CD14-positive monocyte (primary cell): Measurements from ENCODE around the gene PLCH1. TPM values are rescaled to one million over a fixed set of nuclear protein-coding genes. Genes with fewer than 3 reads are reported as not detected.

Experiments used
- DNase-seq, 3 donors: peaks; one replicate each; pipeline ENCODE4 v3.0.0-alpha.2; 2011 to 2022
- H2AFZ ChIP-seq: 2 replicates; pipeline ENCODE4 v1.6.0; 2012; ENCODE audit warnings: mild to moderate bottlenecking, low read depth, low read length, inconsistent platforms; ENCODE audit not compliant: insufficient read depth, poor library complexity, severe bottlenecking
- H3K27ac ChIP-seq, 2 donors: 1 replicate in 1 of 2; 2 replicates in 1 of 2; pipeline ENCODE4 v1.5.1; 2012 to 2013; ENCODE audit warnings: low read length in 2 of 2, control low read depth in 1 of 2, inconsistent platforms in 1 of 2, low read depth in 1 of 2, mild to moderate bottlenecking in 1 of 2
- H3K27me3 ChIP-seq, 2 donors: one replicate each; pipeline versions ENCODE4 v1.6.0 to v1.6.1; 2011 to 2013; ENCODE audit warnings: low read length in 2 of 2; ENCODE audit not compliant: control insufficient read depth in 2 of 2, insufficient read depth in 2 of 2
- H3K36me3 ChIP-seq, 2 donors: replicated peaks in 1 of 2; 1 replicate in 1 of 2; 2 replicates in 1 of 2; pipeline versions ENCODE4 v1.5.1 to v1.6.1; 2012 to 2013; ENCODE audit warnings: low read length in 2 of 2, control low read depth in 1 of 2, inconsistent platforms in 1 of 2, mild to moderate bottlenecking in 1 of 2; ENCODE audit not compliant: insufficient read depth in 2 of 2, control insufficient read depth in 1 of 2
- H3K4me1 ChIP-seq, 2 donors: 1 replicate in 1 of 2; 2 replicates in 1 of 2; pipeline versions ENCODE4 v1.5.1 to v1.6.1; 2012 to 2013; ENCODE audit warnings: low read length in 2 of 2, control low read depth in 1 of 2, inconsistent platforms in 1 of 2, mild to moderate bottlenecking in 1 of 2, moderate library complexity in 1 of 2; ENCODE audit not compliant: insufficient read depth in 2 of 2, control insufficient read depth in 1 of 2
- H3K4me2 ChIP-seq: replicated peaks from 2 replicates; pipeline ENCODE3; 2012; ENCODE audit warnings: low read length, moderate library complexity, mild to moderate bottlenecking; ENCODE audit not compliant: poor library complexity, severe bottlenecking; ENCODE audit errors: extremely low read depth
- H3K4me3 ChIP-seq, 3 experiments: fragments of 200-600 bp in 1 of 3; sonication (generic) in 1 of 3; replicated peaks in 1 of 3; 1 replicate in 2 of 3; 2 replicates in 1 of 3; pipeline ENCODE4 v1.5.1; 2011 to 2013; ENCODE audit warnings: low read length in 3 of 3, mild to moderate bottlenecking in 3 of 3, control low read depth in 2 of 3, low read depth in 2 of 3, inconsistent platforms in 1 of 3, moderate library complexity in 1 of 3
- H3K79me2 ChIP-seq: 2 replicates; pipeline ENCODE4 v1.6.0; 2012; ENCODE audit warnings: mild to moderate bottlenecking, control low read depth, inconsistent platforms, low read length, moderate library complexity; ENCODE audit not compliant: insufficient read depth
- H3K9ac ChIP-seq: 2 replicates; pipeline ENCODE4 v1.6.0; 2017; ENCODE audit warnings: low read length, mild to moderate bottlenecking; ENCODE audit not compliant: insufficient read depth, poor library complexity, severe bottlenecking
- H3K9me3 ChIP-seq, 2 donors: replicated peaks in 1 of 2; 1 replicate in 1 of 2; 2 replicates in 1 of 2; pipeline versions ENCODE4 v1.5.1 to v1.6.1; 2012 to 2013; ENCODE audit warnings: low read length in 2 of 2, control low read depth in 1 of 2; ENCODE audit not compliant: control insufficient read depth in 1 of 2, insufficient read depth in 1 of 2
- H4K20me1 ChIP-seq: 2 replicates; pipeline ENCODE4 v1.6.0; 2012; ENCODE audit warnings: mild to moderate bottlenecking, low read length, control low read depth, moderate library complexity; ENCODE audit not compliant: insufficient read depth
- H3K27ac Mint-ChIP-seq, 7 donors: one replicate each; pipeline ENCODE4 v1.8.0; 2020; ENCODE audit warnings: mild to moderate bottlenecking in 7 of 7, mixed read lengths in 7 of 7, moderate library complexity in 6 of 7, inconsistent platforms in 2 of 7
- H3K27me3 Mint-ChIP-seq, 3 donors: one replicate each; pipeline ENCODE4 v1.8.0; 2021 to 2022; ENCODE audit warnings: low read depth in 3 of 3, mild to moderate bottlenecking in 3 of 3, mixed read lengths in 3 of 3, moderate library complexity in 3 of 3, inconsistent platforms in 1 of 3
- H3K36me3 Mint-ChIP-seq, 2 donors: one replicate each; pipeline ENCODE4 v1.8.0; 2020; ENCODE audit warnings: mixed read lengths in 2 of 2, inconsistent platforms in 1 of 2, mild to moderate bottlenecking in 1 of 2
- H3K4me1 Mint-ChIP-seq: one replicate; pipeline ENCODE4 v1.8.0; 2020; ENCODE audit warnings: mild to moderate bottlenecking, mixed read lengths
- H3K4me3 Mint-ChIP-seq, 2 donors: one replicate each; pipeline ENCODE4 v1.8.0; 2020; ENCODE audit warnings: mild to moderate bottlenecking in 2 of 2, mixed read lengths in 2 of 2, moderate library complexity in 1 of 2
- H3K9me3 Mint-ChIP-seq, 7 donors: one replicate each; pipeline ENCODE4 v1.8.0; 2020 to 2022; ENCODE audit warnings: mixed read lengths in 7 of 7, mild to moderate bottlenecking in 6 of 7, moderate library complexity in 6 of 7, inconsistent platforms in 2 of 7
- CTCF ChIP-seq: fragments of 200-600 bp; IDR thresholded peaks from one replicate; pipeline ENCODE4 v1.8.0; 2022; ENCODE audit warnings: antibody characterized with exemption, mild to moderate bottlenecking
- WGBS: methylation state at CpG from one replicate; pipeline ENCODE4 v1.1.5; 2013; ENCODE audit warnings: missing lambda C conversion rate; ENCODE audit not compliant: insufficient coverage; 5-methylcytosine and 5-hydroxymethylcytosine counted together
- intact Hi-C, 2 donors: fragments of 100-400 bp; cut with micrococcal nuclease; formaldehyde crosslinking; loops; one replicate each; pipeline versions ENCODE4 v1.15.0 to v1.15.1; 2023
- polyA plus RNA-seq, 3 donors: library from polyadenylated mRNA; depleted of rRNA in 1 of 3; unstranded in 2 of 3; stranded (reverse) in 1 of 3; fragments of 300-500 nt in 2 of 3; fragments of >200 nt in 1 of 3; fragmentation: Illumina TruSeq in 2 of 3; gene quantifications; 1 replicate in 2 of 3; 2 replicates in 1 of 3; pipeline ENCODE4 v1.2.3, GENCODE V29; 2012 to 2021

Gene PLCH1
- polyA plus RNA-seq, 3 donors, result not detected

GRCh38 chr3:155603302-155603701 is 141.6 kb downstream of the PLCH1 start:
- H3K9me3 Mint-ChIP-seq, result peaks cover 0 to 3% (median 0%) of the 10 kb centered on the region in 7 donors

GRCh38 chr3:155602307-155602706 is 142.6 kb downstream of the PLCH1 start:
- no peaks in the 10 kb centered on the region for H3K4me1 Mint-ChIP-seq
- H3K9me3 Mint-ChIP-seq, result no peaks in the 10 kb centered on the region
- no peak for TF ChIP-seq CTCF
- H3K36me3 ChIP-seq, result no peaks in the 10 kb centered on the region
- no peaks in the 10 kb centered on the region for H3K4me1 ChIP-seq
- H3K4me3 Mint-ChIP-seq, result no peak overlapping the region
- H3K79me2 ChIP-seq, result no peaks in the 10 kb centered on the region
- no peaks in the 10 kb centered on the region for H3K36me3 Mint-ChIP-seq
- H4K20me1 ChIP-seq, result no peaks in the 10 kb centered on the region
- no peaks in the 10 kb centered on the region for H3K9me3 ChIP-seq
- no peak overlapping the region for H3K27ac ChIP-seq
- no peak for DNase-seq
- H2AFZ ChIP-seq, result no peak overlapping the region
- H3K27me3 ChIP-seq, result no peaks in the 10 kb centered on the region
- no peak overlapping the region for H3K27ac Mint-ChIP-seq
- H3K27me3 Mint-ChIP-seq, result peaks cover 0 to 1% (median 0%) of the 10 kb centered on the region in 3 donors
- H3K4me3 ChIP-seq, result no peak overlapping the region
- H3K4me2 ChIP-seq, result no peak overlapping the region
- intact Hi-C loops, result no loop called here
- WGBS, result no CpG with 5 or more reads among the region's 2 CpGs
- H3K9ac ChIP-seq, result no peak overlapping the region

More at GRCh38 chr3:155603302-155603701, 141.6 kb downstream of the PLCH1 start:
- Histone ChIP-seq H3K9ac (no peak overlapping the region), H4K20me1 (no peaks in the 10 kb centered on the region), H3K4me1 (no peaks in the 10 kb centered on the region), H3K27ac (no peak overlapping the region), H3K79me2 (no peaks in the 10 kb centered on the region), H3K4me2 (no peak overlapping the region), H3K27me3 (no peaks in the 10 kb centered on the region), H3K36me3 (no peaks in the 10 kb centered on the region), H2AFZ (no peak overlapping the region), H3K4me3 (no peak overlapping the region), H3K9me3 (peaks cover 0 to 1% of the 10 kb centered on the region in 2 donors)
- Mint-ChIP-seq H3K36me3 (no peaks in the 10 kb centered on the region), H3K27ac (no peak overlapping the region), H3K4me3 (no peak overlapping the region), H3K27me3 (peaks cover 0 to 1% (median 0%) of the 10 kb centered on the region in 3 donors), H3K4me1 (no peaks in the 10 kb centered on the region)
- intact Hi-C loops, result no loop called here
- TF ChIP-seq CTCF, result no peak
- no peak for DNase-seq
